ENCODE measurements around the gene GAPDH.

DNA sequence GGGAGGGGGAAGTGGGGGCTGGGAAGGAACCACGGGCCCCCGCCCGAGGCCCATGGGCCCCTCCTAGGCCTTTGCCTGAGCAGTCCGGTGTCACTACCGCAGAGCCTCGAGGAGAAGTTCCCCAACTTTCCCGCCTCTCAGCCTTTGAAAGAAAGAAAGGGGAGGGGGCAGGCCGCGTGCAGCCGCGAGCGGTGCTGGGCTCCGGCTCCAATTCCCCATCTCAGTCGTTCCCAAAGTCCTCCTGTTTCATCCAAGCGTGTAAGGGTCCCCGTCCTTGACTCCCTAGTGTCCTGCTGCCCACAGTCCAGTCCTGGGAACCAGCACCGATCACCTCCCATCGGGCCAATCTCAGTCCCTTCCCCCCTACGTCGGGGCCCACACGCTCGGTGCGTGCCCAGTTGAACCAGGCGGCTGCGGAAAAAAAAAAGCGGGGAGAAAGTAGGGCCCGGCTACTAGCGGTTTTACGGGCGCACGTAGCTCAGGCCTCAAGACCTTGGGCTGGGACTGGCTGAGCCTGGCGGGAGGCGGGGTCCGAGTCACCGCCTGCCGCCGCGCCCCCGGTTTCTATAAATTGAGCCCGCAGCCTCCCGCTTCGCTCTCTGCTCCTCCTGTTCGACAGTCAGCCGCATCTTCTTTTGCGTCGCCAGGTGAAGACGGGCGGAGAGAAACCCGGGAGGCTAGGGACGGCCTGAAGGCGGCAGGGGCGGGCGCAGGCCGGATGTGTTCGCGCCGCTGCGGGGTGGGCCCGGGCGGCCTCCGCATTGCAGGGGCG, at the start of gene GAPDH:
- TF ChIP-seq, protein P1, sequence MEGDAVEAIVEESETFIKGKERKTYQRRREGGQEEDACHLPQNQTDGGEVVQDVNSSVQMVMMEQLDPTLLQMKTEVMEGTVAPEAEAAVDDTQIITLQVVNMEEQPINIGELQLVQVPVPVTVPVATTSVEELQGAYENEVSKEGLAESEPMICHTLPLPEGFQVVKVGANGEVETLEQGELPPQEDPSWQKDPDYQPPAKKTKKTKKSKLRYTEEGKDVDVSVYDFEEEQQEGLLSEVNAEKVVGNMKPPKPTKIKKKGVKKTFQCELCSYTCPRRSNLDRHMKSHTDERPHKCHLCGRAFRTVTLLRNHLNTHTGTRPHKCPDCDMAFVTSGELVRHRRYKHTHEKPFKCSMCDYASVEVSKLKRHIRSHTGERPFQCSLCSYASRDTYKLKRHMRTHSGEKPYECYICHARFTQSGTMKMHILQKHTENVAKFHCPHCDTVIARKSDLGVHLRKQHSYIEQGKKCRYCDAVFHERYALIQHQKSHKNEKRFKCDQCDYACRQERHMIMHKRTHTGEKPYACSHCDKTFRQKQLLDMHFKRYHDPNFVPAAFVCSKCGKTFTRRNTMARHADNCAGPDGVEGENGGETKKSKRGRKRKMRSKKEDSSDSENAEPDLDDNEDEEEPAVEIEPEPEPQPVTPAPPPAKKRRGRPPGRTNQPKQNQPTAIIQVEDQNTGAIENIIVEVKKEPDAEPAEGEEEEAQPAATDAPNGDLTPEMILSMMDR (IDR thresholded peaks at IDR 0.05), result no peak
- TF ChIP-seq POLR2A (IDR thresholded peaks at IDR 0.05) (peak; percentile 96 to 98), POLR2AphosphoS5 (IDR thresholded peaks at IDR 0.05) (peak; percentile 99 to 100 (median 100)), EP300 (IDR thresholded peaks at IDR 0.05) (peak in 1 of 4 donors; percentile 21)

Measured in sigmoid colon (tissue), 4 donors.